ENCODE results near the gene PRIM2. TPM values are rescaled to one million over a fixed set of nuclear protein-coding genes. Genes with fewer than 3 reads are reported as not detected.
"Not testable (repeated sequence)": the region's sequence is repeated elsewhere in the genome, so short reads cannot be mapped to it uniquely, and the experiment has no call there.

Gene PRIM2
- total RNA-seq, 2 experiments from 2014 or later, result 51.5 to 52.0 TPM

DNA sequence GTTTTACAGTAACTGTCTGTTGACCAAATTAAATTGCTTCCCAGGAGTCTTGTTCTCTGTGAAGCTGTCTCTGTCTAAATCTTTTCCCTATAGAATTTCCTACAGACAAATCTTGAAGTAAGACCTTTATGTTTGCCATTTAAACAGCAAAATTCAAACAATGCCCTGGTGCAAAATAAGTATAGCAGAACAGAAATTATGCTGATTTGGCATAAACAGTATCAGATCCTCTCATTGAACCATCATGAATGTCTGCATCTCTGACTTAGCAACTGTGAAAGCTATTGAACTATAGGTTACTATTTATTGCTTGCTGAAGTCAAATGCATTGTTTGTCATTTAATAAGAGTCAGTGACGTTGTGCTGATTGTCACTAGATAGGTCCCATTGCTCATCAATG is 123.3 kb downstream of the PRIM2 start:
- H3K4me3 Mint-ChIP-seq; H3K27me3 Mint-ChIP-seq (ENCODE audit: low read depth); DNase-seq; H3K27ac Mint-ChIP-seq; H3K36me3 Mint-ChIP-seq (ENCODE audit: low read depth); CTCF ChIA-PET; H3K4me1 Mint-ChIP-seq (ENCODE audit: low read depth); intact Hi-C loops (cut with micrococcal nuclease); H3K9me3 Mint-ChIP-seq: not testable (repeated sequence)

DNA sequence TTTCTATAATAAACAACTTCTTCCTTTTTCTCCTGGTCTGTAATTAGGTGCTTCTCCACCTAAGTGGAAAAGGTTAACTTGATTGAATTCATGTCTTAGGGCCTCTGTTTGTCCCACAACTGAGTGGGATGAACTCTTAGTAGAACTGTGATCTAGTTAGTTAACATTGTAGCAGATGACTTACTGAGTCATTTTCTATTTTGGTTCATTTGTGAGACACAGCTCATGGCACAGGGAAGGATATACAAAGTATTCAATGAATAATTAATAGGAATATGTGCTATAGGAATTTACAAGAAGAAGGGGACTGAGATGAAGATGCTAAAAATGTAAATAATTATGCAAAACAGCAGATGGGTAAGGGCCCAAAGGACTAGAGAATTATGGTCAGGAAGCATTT is 124.7 kb downstream of the PRIM2 start:
- H3K4me1 Mint-ChIP-seq (ENCODE audit: low read depth); CTCF ChIA-PET; H3K9me3 Mint-ChIP-seq; H3K27me3 Mint-ChIP-seq (ENCODE audit: low read depth); intact Hi-C loops (cut with micrococcal nuclease); H3K36me3 Mint-ChIP-seq (ENCODE audit: low read depth); H3K27ac Mint-ChIP-seq; H3K4me3 Mint-ChIP-seq; DNase-seq: not testable (repeated sequence)

DNA sequence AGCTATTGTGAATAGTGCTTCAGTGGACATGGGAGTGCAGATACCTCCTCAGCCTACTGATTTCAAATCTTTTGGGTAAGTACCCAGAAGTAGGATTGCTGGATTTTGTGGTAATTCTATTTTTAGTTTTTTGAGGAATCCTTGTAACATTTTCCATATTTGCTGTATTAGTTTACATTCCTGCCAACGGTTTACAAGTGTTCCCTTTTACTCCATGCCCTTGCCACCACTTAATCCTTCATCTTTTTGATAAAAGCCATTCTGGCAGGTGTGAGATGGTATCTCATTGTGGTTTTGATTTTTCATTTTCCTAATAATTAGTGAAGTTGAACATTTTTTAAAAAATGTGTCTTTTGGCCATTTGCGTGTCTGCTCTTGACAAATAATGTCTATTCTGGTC is 125.8 kb downstream of the PRIM2 start:
- H3K4me3 Mint-ChIP-seq; H3K4me1 Mint-ChIP-seq (ENCODE audit: low read depth); H3K9me3 Mint-ChIP-seq; H3K27ac Mint-ChIP-seq; H3K36me3 Mint-ChIP-seq (ENCODE audit: low read depth); DNase-seq; intact Hi-C loops (cut with micrococcal nuclease); CTCF ChIA-PET; H3K27me3 Mint-ChIP-seq (ENCODE audit: low read depth): not testable (repeated sequence)

DNA sequence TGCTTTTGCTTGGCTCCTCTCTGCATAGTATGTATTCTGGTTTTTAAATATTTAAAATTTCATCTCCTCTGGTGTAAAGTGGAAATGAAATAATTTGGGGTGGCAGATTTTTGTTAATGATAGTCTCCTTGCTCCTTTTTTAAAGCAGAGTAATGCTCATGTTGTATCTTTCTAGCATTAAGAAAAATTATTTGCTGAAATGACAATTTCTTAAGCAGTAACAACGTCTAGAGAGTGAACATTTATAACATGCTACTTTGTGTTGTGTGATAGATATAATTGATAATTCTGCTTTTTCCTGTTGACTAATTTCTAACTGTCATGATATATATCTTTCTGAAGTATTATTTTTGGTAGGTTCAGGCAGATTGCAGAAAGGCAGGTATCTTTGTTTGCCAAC is 127.4 kb downstream of the PRIM2 start:
- H3K9me3 Mint-ChIP-seq; CTCF ChIA-PET; H3K27me3 Mint-ChIP-seq (ENCODE audit: low read depth); intact Hi-C loops (cut with micrococcal nuclease); H3K4me3 Mint-ChIP-seq; DNase-seq; H3K36me3 Mint-ChIP-seq (ENCODE audit: low read depth); H3K4me1 Mint-ChIP-seq (ENCODE audit: low read depth); H3K27ac Mint-ChIP-seq: not testable (repeated sequence)

- intact Hi-C loops (cut with micrococcal nuclease); H3K4me1 Mint-ChIP-seq (ENCODE audit: low read depth); DNase-seq; CTCF ChIA-PET; H3K27ac Mint-ChIP-seq; H3K27me3 Mint-ChIP-seq (ENCODE audit: low read depth); H3K36me3 Mint-ChIP-seq (ENCODE audit: low read depth); H3K9me3 Mint-ChIP-seq; H3K4me3 Mint-ChIP-seq: not testable (repeated sequence)
Measured at GRCh38 chr6:57445379-57445778, 127.9 kb downstream of the PRIM2 start.

- DNase-seq; H3K27me3 Mint-ChIP-seq (ENCODE audit: low read depth); CTCF ChIA-PET; intact Hi-C loops (cut with micrococcal nuclease); H3K9me3 Mint-ChIP-seq; H3K36me3 Mint-ChIP-seq (ENCODE audit: low read depth); H3K4me3 Mint-ChIP-seq; H3K27ac Mint-ChIP-seq; H3K4me1 Mint-ChIP-seq (ENCODE audit: low read depth): not testable (repeated sequence)
Measured at GRCh38 chr6:57445790-57446468, 128.5 kb downstream of the PRIM2 start.

- H3K27ac Mint-ChIP-seq; DNase-seq; H3K4me3 Mint-ChIP-seq; CTCF ChIA-PET; H3K27me3 Mint-ChIP-seq (ENCODE audit: low read depth); H3K9me3 Mint-ChIP-seq; intact Hi-C loops (cut with micrococcal nuclease); H3K4me1 Mint-ChIP-seq (ENCODE audit: low read depth): not testable (repeated sequence)
- peaks cover 13% of the 10 kb centered on the region for H3K36me3 Mint-ChIP-seq (ENCODE audit: low read depth)
Measured at GRCh38 chr6:57449496-57450066, 132.2 kb downstream of the PRIM2 start.

GRCh38 chr6:57459781-57460180 is 142.4 kb downstream of the PRIM2 start:
- H3K27ac Mint-ChIP-seq, result not testable (repeated sequence)
- H3K36me3 Mint-ChIP-seq (ENCODE audit: low read depth), result peaks cover 13% of the 10 kb centered on the region

GRCh38 chr6:57461022-57461421 is 143.6 kb downstream of the PRIM2 start:
- H3K27ac Mint-ChIP-seq; CTCF ChIA-PET; H3K4me1 Mint-ChIP-seq (ENCODE audit: low read depth); H3K4me3 Mint-ChIP-seq; H3K9me3 Mint-ChIP-seq; H3K36me3 Mint-ChIP-seq (ENCODE audit: low read depth); DNase-seq; H3K27me3 Mint-ChIP-seq (ENCODE audit: low read depth); intact Hi-C loops (cut with micrococcal nuclease): not testable (repeated sequence)

More at GRCh38 chr6:57459781-57460180, 142.4 kb downstream of the PRIM2 start:
- DNase-seq; H3K4me1 Mint-ChIP-seq (ENCODE audit: low read depth); intact Hi-C loops (cut with micrococcal nuclease); CTCF ChIA-PET; H3K4me3 Mint-ChIP-seq; H3K9me3 Mint-ChIP-seq; H3K27me3 Mint-ChIP-seq (ENCODE audit: low read depth): not testable (repeated sequence)

- H3K4me3 Mint-ChIP-seq; intact Hi-C loops (cut with micrococcal nuclease); H3K9me3 Mint-ChIP-seq; H3K4me1 Mint-ChIP-seq (ENCODE audit: low read depth); DNase-seq; CTCF ChIA-PET; H3K27ac Mint-ChIP-seq; H3K27me3 Mint-ChIP-seq (ENCODE audit: low read depth); H3K36me3 Mint-ChIP-seq (ENCODE audit: low read depth): not testable (repeated sequence)
Measured at GRCh38 chr6:57463809-57464208, 146.4 kb downstream of the PRIM2 start.

- H3K36me3 Mint-ChIP-seq (ENCODE audit: low read depth); H3K27ac Mint-ChIP-seq; H3K4me1 Mint-ChIP-seq (ENCODE audit: low read depth); intact Hi-C loops (cut with micrococcal nuclease); H3K9me3 Mint-ChIP-seq; H3K4me3 Mint-ChIP-seq; H3K27me3 Mint-ChIP-seq (ENCODE audit: low read depth); CTCF ChIA-PET; DNase-seq: not testable (repeated sequence)
Measured at GRCh38 chr6:57465968-57466367, 148.5 kb downstream of the PRIM2 start.

DNA sequence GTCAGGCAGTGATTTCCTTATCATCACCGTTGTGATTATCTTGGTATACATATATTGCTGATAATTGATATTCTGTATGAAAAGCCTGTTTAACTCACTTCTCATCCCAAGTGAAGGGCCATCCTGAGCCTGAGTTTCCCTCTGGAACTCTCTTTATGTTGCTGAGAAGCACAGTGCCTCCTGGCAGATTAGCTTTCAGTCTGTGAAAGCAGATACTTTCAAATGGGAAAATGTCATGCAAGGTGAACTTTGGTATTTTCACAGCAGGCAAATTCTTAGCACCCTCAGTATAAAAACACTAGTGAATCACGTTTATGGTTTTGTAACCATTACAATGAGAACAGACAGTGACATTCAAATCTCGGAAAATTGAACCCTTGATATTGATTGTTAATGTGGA is 151.6 kb downstream of the PRIM2 start:
- intact Hi-C loops (cut with micrococcal nuclease), result no loop called here
- CTCF ChIA-PET, result no interaction called here
- peaks cover 3% of the 10 kb centered on the region for H3K9me3 Mint-ChIP-seq
- no peak overlapping the region for H3K4me3 Mint-ChIP-seq
- no peak overlapping the region for H3K27ac Mint-ChIP-seq
- H3K4me1 Mint-ChIP-seq (ENCODE audit: low read depth), result no peaks in the 10 kb centered on the region
- no peaks in the 10 kb centered on the region for H3K27me3 Mint-ChIP-seq (ENCODE audit: low read depth)
- no peak for DNase-seq
- H3K36me3 Mint-ChIP-seq (ENCODE audit: low read depth), result peaks cover 3% of the 10 kb centered on the region

DNA sequence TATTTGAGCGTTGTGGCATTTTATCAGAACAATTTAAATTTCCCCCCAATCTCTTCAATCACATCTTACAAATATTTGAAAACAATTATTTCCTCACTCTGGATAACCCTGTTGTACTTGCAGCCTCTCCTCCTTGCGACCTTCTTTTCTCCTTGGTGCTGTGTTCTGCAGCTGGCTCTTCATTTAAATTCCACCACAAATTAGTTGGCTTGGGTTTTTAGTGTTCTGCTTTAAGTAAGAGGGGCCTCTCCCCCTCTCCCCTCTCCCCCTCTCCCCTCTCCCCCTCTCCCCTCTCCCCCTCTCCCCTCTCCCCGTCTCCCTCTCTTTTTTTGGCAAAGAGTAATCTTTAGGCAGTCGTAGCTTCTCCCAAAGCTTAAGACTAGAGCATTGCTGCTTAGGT is 152.7 kb downstream of the PRIM2 start:
- H3K9me3 Mint-ChIP-seq; H3K4me3 Mint-ChIP-seq; CTCF ChIA-PET; H3K4me1 Mint-ChIP-seq (ENCODE audit: low read depth); DNase-seq; H3K27ac Mint-ChIP-seq; H3K27me3 Mint-ChIP-seq (ENCODE audit: low read depth); intact Hi-C loops (cut with micrococcal nuclease); H3K36me3 Mint-ChIP-seq (ENCODE audit: low read depth): not testable (repeated sequence)
